Measurements from ENCODE around the gene RAB3C.

RAB3C gene

DNA sequence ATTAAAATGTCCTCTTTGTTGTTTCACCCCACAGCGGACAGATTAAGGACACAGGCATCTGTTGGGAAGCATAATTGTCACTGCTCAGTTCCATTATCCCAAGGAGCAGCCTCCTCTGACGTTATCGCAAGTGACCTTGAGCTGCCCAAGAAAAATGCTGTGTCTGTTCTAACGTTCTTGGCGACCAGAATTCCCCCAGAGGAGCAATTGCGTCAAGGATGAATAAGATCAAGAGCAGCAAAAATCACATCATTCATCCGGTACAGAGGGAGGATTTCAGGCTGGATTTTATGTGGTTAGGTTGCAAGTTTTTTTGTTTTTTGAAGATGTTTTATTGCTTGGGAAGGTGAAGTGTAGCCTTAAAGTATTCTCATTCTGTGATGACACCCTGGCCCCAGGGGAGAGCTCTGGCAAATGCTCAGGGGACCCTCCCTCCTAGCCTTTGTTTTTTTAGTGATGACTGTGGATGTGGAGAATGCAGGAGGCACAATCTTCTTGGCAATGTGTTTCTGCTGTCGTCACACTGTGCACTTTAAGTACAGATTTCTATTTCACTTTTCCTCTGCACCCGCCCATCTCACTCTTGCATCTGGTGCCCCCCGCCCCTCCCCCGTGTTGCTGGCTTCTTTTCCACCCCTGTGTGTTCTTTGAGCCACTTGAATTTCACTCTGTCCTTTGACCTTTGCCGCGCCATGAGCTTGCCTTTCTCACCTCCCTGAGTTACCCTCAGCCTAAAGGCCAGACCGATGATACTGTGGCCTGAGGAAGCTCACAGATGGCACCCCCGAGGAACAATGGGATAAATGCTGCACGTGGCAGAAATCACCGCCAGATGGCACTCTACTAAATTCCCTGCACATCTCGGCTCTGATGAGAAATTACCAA, 308.5 kb downstream of the RAB3C start:
- DNase-seq, result peak in 1 of 2 experiments; percentile 46

GRCh38 chr5:58891971-58892343, 309.1 kb downstream of the RAB3C start:
- DNase-seq, result no peak

DNA sequence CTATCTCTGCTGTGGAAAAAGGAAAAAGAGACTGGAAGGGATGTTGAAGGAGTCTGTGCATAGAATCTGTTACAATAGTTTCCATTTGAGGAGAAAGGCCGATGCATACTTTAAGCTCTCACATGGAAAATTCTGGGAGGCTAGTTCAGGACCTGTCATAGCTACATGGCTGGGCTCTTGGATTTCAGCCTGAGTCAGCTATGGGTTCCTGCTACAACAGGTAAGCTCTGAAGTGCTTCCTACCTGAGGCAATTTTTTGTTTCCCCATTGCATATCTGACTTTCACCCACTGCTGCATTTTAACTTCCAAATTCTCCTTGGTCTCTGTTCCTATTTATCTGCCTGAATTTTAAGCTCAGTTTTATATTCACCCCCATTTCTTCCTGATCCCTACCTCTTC, 310.7 kb downstream of the RAB3C start:
- DNase-seq, result no peak

GRCh38 chr5:58898006-58898405, 315.1 kb downstream of the RAB3C start:
- no peak for DNase-seq

- no peak for DNase-seq
Measured at GRCh38 chr5:58898538-58898937, 315.7 kb downstream of the RAB3C start.

- no peak for DNase-seq
Measured at GRCh38 chr5:58901271-58901670, 318.4 kb downstream of the RAB3C start.

DNA sequence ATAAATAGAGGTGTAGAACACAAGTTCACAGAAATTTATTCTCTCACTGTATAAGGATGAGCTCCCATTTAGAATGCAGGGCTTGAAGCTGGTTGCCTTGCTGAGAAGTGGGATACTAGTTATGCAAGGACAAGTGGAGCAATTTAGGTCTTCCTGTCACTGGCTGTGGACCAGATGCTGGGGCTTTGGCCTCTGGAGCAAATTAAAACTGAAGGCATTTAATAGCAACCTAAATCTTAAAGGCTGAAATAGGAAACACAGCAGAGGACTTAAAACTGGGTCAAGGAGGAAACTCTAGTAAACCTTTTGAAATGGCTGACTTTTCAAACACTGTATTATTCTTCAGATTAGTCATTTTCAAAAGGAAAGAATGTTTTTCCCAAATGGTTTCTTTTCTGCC, 319.4 kb downstream of the RAB3C start:
- DNase-seq, result no peak

DNA sequence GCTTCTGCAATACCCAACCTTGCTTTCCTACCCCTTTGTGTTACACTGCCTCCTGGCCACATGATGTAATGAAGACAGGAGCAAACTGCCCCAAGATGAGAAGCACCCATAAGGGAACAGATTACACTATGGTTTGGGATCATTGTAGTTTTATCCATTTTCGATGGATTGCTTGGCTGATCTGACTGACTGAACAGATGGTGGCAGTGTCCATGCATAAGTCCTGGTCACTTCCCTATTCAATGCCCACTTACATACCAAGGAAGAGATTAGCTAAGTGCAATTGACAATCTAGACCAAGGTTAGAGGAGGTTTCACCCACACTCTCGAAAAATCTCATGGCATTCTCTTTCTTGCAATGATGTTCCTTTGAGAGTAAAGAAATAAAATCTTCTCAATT, 319.9 kb downstream of the RAB3C start:
- no peak for DNase-seq

DNA sequence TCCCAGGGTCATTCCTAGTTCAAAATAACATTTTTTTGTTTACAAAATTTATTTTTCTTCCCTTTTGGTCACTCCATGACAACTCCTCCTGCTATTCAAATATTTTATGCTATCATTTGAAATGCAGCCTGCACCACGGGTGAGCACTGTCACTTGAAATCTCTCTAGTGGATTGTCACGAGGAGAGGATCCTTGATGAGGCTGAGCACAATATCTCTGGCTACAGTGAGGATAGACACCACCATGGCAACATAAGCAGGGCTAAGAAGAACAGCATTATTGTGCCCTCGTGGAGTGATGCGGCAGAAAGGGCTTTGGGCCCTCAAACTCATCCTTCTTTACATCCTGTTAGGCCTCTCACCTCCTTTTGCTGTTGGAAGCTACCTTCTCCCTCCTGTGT, 321.9 kb downstream of the RAB3C start:
- DNase-seq, result no peak

DNA sequence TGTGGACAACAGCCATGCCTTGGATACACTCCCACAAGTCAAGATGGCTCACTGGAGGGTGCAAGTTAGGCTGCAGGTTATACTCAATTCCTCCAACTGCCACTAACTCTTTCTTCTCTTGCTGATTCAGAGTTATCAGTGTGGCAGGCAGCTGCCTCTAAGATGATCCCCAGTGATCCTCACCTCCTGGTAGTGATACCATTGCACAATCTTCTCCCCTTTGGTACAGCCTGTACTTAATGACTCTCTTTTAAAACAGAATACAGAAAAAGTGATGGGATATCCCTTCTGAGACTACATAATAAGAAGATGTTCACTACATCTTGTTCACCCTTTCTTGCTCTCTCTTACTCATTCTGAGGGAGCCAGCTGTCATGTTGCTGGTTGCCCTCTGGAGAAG, 323.1 kb downstream of the RAB3C start:
- DNase-seq, result no peak

Measured in NCI-H526 (cell line).